Measurements from ENCODE around the gene CFAP20. TPM values are rescaled to one million over a fixed set of nuclear protein-coding genes. Genes with fewer than 3 reads are reported as not detected.

CFAP20 gene
- total RNA-seq, 1 donor from 2014 or later = 45.9 TPM

DNA sequence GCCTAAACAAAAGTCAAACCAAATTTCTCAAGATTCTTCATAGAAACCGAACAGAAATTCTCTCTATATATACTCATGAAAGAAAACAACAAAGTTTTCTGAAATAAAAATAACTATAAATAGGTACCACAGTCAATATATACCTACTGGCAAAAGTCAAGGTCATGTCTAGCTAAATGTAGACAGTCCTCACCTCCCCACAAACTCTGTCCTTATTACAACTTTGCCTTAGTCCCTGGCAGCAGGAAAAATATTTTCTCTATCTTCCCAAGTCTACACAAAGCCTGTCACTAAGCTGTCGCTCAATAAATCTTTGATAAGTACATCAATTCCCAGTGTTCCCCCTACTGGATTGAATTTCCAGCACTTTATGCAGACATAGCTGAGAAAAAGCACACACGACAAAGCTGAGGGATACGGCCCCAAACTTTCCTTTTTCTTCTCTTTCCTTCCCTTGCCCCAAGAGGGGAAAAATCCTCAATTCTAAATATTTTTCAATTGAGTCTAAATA is 2.7 kb downstream of the CFAP20 start:
- peak overlapping the region; percentile 92 for H3K4me3 Mint-ChIP-seq (ENCODE audit: low read depth)
- peaks cover 5% of the 10 kb centered on the region for H3K9me3 Mint-ChIP-seq (ENCODE audit: low read depth)
- H3K27me3 Mint-ChIP-seq = no peaks in the 10 kb centered on the region
- peaks cover 5% of the 10 kb centered on the region for H3K36me3 Mint-ChIP-seq (ENCODE audit: insufficient read depth)
- no peak overlapping the region for H3K27ac Mint-ChIP-seq
- TF ChIP-seq, protein P1, sequence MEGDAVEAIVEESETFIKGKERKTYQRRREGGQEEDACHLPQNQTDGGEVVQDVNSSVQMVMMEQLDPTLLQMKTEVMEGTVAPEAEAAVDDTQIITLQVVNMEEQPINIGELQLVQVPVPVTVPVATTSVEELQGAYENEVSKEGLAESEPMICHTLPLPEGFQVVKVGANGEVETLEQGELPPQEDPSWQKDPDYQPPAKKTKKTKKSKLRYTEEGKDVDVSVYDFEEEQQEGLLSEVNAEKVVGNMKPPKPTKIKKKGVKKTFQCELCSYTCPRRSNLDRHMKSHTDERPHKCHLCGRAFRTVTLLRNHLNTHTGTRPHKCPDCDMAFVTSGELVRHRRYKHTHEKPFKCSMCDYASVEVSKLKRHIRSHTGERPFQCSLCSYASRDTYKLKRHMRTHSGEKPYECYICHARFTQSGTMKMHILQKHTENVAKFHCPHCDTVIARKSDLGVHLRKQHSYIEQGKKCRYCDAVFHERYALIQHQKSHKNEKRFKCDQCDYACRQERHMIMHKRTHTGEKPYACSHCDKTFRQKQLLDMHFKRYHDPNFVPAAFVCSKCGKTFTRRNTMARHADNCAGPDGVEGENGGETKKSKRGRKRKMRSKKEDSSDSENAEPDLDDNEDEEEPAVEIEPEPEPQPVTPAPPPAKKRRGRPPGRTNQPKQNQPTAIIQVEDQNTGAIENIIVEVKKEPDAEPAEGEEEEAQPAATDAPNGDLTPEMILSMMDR (IDR thresholded peaks at IDR 0.05; ENCODE audit: unreplicated experiment) = no peak
- no peak for DNase-seq (ENCODE audit: low spot score, unreplicated experiment)
- H3K4me1 Mint-ChIP-seq (ENCODE audit: low read depth) = peaks cover 41% of the 10 kb centered on the region

DNA sequence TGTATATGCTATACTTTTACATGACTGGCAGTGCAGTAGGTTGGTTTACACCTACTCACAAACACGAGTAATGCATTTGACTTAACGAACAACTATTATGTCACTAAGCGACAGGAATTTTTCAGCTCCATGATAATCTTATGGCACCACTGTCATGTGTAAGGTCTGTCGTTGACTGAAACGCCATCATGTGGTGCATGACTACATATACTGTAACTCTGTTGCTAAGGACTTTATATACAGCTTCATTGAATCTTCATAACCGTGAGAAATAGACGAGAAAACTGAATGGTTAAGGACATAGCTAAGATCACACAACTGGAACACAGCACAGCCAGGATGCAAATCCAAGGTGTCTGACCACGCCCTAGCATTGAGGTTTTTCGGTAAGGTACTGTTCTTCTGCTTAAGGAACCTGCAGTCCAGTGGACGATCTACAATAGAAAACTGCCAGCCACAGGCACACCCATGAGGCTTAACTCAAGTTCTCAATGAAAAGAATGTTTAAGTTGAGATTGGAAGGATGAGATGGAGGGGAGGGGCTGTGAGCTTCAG is 3.3 kb downstream of the CFAP20 start:
- Mint-ChIP-seq H3K27me3 (no peaks in the 10 kb centered on the region), H3K36me3 (ENCODE audit: insufficient read depth) (peaks cover 5% of the 10 kb centered on the region), H3K9me3 (ENCODE audit: low read depth) (peaks cover 5% of the 10 kb centered on the region), H3K27ac (no peak overlapping the region), H3K4me3 (ENCODE audit: low read depth) (no peak overlapping the region), H3K4me1 (ENCODE audit: low read depth) (peaks cover 46% of the 10 kb centered on the region)
- TF ChIP-seq, protein P1 (IDR thresholded peaks at IDR 0.05; ENCODE audit: unreplicated experiment) = no peak
- DNase-seq (ENCODE audit: low spot score, unreplicated experiment) = no peak

DNA sequence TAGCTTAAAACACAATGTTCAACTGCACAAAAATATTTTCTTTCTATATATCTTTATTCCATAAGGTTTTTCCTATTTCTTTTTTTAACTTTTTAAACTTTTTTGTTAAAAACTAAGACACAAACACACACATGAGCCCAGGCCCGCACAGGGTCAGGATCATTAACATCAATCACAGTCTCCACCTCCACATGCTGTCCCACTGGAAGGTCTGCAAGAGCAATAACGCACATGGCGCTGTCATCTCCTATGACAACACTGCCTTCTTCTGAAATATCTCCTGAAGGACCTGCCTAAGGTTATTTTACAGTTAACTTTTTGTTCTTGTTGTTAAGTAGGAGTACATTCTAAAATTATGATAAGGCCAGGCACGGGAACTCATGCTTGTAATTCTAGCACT is 4.1 kb downstream of the CFAP20 start:
- Mint-ChIP-seq H3K27me3 (no peaks in the 10 kb centered on the region), H3K4me1 (ENCODE audit: low read depth) (peaks cover 54% of the 10 kb centered on the region), H3K9me3 (ENCODE audit: low read depth) (peaks cover 5% of the 10 kb centered on the region), H3K36me3 (ENCODE audit: insufficient read depth) (peaks cover 5% of the 10 kb centered on the region), H3K4me3 (ENCODE audit: low read depth) (no peak overlapping the region), H3K27ac (no peak overlapping the region)
- TF ChIP-seq, protein P1 (IDR thresholded peaks at IDR 0.05; ENCODE audit: unreplicated experiment) = no peak
- no peak for DNase-seq (ENCODE audit: low spot score, unreplicated experiment)

DNA sequence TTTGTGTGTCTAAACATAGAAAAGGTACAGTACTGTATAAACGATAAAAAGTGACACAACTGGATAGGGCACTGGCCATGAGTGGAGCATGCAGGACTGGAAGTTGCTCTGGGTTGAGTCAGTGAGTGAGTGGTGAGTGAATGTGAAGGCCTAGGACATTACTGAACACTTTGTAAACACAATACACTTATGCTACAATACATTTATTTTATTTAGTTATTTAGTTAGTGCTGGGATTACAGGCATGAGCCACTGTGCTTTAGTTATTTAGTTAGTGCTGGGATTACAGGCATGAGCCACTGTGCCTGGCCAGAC is 4.6 kb downstream of the CFAP20 start:
- no peak for DNase-seq (ENCODE audit: low spot score, unreplicated experiment)
- H3K27ac Mint-ChIP-seq = no peak overlapping the region
- TF ChIP-seq, protein P1 (IDR thresholded peaks at IDR 0.05; ENCODE audit: unreplicated experiment) = no peak
- no peak overlapping the region for H3K4me3 Mint-ChIP-seq (ENCODE audit: low read depth)
- no peaks in the 10 kb centered on the region for H3K27me3 Mint-ChIP-seq
- peaks cover 57% of the 10 kb centered on the region for H3K4me1 Mint-ChIP-seq (ENCODE audit: low read depth)
- H3K36me3 Mint-ChIP-seq (ENCODE audit: insufficient read depth) = peaks cover 2% of the 10 kb centered on the region
- H3K9me3 Mint-ChIP-seq (ENCODE audit: low read depth) = peaks cover 3% of the 10 kb centered on the region

DNA sequence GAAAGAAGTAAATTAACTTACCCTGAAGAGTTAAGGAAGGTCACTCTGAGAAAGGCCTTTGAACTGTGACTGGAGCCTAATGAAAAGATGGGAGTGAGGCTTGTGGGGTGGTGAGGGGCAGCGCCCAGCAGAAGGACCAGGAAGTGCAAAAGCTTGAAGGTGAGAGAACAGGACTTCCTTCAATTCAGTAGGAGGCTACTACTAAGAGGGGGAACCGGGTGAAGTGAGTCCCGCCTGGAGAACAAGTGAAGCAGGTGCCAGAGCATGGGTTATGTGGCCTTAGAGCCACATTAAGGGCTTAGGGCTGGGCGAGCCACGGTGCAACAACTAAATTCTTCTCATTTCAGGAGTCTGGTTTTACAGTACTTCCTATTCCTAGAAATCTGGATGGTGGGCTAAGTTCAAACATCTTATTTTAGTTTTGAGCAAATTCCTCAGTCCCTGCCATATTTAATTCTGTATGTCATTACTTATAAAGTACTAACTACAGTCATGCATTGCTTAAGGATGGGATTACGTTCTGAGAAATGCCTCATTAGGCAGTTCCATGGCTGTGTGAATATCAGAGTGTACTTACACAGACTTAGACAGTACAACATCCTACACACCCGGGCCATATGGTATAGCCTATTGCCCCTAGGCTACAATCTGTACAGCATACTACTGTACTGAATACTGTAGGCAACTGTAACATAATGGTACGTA is 5.1 kb downstream of the CFAP20 start:
- TF ChIP-seq, protein P1 (IDR thresholded peaks at IDR 0.05; ENCODE audit: unreplicated experiment) = no peak
- DNase-seq (ENCODE audit: low spot score, unreplicated experiment) = no peak
- no peak overlapping the region for H3K27ac Mint-ChIP-seq
- no peaks in the 10 kb centered on the region for H3K9me3 Mint-ChIP-seq (ENCODE audit: low read depth)
- no peak overlapping the region for H3K4me3 Mint-ChIP-seq (ENCODE audit: low read depth)
- no peaks in the 10 kb centered on the region for H3K36me3 Mint-ChIP-seq (ENCODE audit: insufficient read depth)
- H3K27me3 Mint-ChIP-seq = no peaks in the 10 kb centered on the region
- H3K4me1 Mint-ChIP-seq (ENCODE audit: low read depth) = peaks cover 61% of the 10 kb centered on the region

All from progenitor cell of endocrine pancreas (in vitro differentiated cells).